CMK (cell line): Measurements from ENCODE around the gene RNF214.
"Not testable (repeated sequence)": the region's sequence is repeated elsewhere in the genome, so short reads cannot be mapped to it uniquely, and the experiment has no call there.

Experiments used
- DNase-seq: peaks from one replicate; pipeline ENCODE4 v3.0.0-alpha.2; 2010; ENCODE audit warnings: low read depth

RNF214 gene

DNA sequence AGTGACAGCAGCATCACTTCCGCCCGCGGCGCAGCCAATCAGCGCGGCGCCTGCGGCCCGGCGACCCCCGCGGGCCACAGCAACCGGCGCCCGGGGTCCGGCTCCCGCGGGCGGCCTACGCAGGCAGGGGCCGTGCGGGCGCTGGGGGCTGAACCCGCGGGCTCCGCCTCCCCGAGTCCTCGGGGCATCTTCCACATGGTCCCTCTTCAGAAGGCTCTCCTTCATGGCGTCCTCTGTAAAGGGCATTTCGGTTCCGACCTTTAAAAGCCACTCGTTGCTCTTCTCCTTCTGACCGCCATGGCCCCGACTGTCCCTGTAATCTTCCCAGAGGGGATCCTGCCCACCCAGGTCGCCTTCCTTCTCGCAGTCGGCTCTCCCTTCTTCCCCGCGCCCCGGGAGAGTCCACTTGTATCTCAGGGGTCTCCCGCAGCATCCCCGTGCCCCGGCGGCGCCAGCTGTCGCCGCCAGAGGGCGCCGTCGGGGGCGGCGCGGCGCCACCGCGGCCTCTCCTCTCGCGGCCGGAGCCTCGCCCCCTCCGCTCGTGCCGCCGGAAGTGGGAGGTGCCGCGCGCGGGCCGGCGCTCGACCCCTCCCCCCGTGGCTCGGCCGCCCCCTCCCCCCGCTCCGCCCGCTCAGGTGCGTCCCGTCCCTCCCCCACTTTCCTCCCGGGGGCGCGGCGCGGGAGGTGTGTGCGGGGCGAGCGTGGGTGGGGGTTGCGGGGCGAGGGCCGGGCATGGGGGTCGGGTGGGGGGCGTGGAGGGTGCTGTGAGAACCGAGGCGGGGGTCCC lies at the start of gene RNF214:
Gene RNF214, plus strand, starts transcription at position 580 of the 787 bp plus-strand sequence. CDS start 1,602 bp downstream, outside the sequence.
- DNase-seq = peak; percentile 60

- not testable (repeated sequence) for DNase-seq
These were observed 49.3 kb upstream of the RNF214 start for GRCh38 chr11:117183178-117183577.

- no peak for DNase-seq
These were observed 48.6 kb upstream of the RNF214 start for GRCh38 chr11:117183724-117184349.

DNA sequence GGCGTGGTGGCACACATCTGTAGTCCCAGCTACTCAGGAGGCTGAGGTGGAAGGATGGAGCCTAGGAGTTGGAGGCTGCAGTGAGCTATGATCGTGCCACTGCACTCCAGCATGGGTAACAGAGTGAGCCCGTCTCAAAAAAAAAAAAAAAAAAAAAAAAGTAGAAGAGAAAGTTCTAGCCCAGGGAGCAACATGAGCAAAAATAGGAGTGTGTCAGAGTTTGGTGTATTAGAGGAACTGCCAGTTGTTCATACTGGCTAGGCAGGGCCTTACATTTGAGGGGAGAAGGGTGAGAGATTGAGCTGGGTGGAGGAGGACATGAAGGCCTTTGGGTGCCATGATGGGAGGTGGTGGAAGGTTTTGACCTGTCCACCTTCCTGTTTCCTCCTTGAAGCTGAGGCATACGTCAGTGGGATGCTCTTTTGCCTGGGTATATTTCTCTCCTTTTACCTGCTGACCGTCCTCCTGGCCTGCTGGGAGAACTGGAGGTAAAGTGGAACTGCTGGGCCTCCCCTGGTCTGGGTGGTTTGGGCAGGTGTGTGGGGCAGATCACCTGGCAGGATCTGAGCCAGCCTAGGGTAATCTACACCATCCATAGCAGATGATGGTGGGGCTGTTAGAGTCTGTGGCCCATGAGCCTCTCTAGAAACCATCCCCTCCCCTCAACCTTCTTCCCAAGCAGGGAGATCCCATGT lies 46.6 kb upstream of the RNF214 start:
- DNase-seq = no peak

DNA sequence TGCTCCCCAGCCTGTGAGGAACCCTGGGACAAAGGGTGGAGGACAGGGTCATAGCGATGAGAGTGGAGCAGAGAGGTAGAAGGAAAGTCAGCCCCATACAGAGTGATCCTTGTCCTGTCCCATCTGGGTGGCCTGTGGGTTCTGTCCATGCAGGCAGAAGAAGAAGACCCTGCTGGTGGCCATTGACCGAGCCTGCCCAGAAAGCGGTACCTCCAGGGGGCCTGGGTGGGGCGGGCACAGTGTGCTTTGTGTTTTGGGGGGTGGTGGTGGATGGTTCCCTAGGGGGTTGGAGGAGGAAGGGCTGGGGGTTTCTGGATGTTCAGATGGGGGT lies 46.1 kb upstream of the RNF214 start:
- no peak for DNase-seq

- DNase-seq = no peak
These were observed 45.5 kb upstream of the RNF214 start for GRCh38 chr11:117187007-117187406.

DNA sequence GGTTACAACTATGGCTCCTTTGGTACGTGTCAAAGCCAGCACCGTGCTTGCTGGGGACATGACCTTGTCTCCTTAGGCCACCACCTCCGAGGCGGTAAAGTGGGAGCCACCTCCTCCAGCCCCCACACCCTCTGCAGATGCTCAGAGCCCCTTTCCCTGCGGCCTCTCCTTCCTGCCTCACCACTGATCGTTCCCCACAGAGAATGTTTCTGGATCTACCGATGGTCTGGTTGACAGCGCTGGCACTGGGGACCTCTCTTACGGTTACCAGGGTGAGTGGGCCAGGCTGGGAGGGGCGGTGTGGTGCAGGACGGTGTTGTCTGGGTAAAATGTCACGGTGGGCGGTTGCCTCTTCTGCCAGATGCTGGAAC lies 45.1 kb upstream of the RNF214 start:
- no peak for DNase-seq

GRCh38 chr11:117187799-117188481 lies 44.5 kb upstream of the RNF214 start:
- DNase-seq = no peak

DNA sequence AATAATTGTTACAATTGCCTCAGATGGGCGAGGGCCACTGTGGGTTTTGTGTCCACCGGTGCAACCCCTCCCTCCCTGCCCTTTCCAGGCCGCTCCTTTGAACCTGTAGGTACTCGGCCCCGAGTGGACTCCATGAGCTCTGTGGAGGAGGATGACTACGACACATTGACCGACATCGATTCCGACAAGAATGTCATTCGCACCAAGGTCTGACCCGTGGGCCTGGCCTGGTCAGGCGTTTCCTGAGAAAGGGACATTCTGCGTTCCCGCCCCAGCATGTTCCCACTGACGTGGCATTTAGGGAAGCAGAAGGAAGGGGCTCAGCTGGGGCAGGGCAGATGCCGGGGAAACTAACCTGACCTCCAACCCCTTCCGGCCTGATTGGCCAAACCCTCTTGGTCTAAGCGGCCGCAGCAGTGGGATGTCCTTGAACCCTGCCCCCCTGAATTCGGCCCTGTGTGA lies 43.8 kb upstream of the RNF214 start:
- DNase-seq = no peak

GRCh38 chr11:117189191-117189940 lies 43.1 kb upstream of the RNF214 start:
- DNase-seq = no peak

DNA sequence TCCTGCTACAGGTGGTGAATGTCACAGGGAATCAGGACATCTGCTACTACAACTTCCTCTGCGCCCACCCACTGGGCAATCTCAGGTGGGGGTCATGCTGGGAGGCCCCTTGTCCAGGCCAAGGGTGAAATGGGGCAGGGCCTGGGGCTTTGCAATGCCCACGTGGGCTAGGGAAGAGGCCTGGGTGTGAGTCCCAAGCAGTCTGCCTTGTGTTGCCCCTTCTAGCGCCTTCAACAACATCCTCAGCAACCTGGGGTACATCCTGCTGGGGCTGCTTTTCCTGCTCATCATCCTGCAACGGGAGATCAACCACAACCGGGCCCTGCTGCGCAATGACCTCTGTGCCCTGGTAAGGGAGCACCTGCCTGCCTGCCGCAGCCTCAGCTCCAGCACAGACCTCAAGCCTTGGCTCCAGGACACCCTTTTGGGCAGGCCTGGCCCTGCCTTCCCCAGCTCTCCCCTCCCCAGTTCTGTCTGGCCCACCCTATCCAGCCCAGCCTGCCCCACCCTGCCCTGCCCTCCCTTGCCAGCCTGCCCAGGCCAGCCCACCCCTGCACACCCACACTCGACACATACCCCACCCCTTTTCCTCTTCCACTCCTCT lies 42.4 kb upstream of the RNF214 start:
- no peak for DNase-seq

DNA sequence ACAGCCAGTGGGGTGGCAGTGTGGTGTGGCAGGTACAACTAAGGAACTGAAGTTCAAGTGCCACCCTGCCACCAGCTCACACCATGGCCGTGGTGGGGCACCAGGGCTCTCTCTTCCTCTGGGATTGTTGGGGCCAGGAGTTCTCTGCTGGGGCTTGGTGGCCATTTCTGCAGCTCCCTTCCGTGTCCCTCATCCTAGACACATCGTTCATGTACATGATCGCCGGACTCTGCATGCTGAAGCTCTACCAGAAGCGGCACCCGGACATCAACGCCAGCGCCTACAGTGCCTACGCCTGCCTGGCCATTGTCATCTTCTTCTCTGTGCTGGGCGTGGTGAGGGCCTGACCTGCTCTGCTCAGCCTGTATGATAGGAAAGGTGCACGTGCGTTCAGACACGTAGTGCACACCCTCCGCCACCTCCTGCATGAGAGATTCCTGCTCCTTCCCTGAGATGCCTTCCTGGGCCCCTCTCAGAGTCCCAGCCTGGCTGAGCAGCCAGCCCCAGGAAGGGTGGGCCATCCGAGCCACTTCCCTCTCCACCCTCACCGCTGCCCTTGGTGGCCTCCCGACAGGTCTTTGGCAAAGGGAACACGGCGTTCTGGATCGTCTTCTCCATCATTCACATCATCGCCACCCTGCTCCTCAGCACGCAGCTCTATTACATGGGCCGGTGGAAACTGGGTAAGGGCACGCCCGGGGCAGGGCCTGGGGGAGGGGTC lies 40.6 kb upstream of the RNF214 start:
- no peak for DNase-seq

- DNase-seq = no peak
These were observed 40.0 kb upstream of the RNF214 start for GRCh38 chr11:117192401-117192875.

- DNase-seq = no peak
These were observed 39.1 kb upstream of the RNF214 start for GRCh38 chr11:117193130-117194020.

DNA sequence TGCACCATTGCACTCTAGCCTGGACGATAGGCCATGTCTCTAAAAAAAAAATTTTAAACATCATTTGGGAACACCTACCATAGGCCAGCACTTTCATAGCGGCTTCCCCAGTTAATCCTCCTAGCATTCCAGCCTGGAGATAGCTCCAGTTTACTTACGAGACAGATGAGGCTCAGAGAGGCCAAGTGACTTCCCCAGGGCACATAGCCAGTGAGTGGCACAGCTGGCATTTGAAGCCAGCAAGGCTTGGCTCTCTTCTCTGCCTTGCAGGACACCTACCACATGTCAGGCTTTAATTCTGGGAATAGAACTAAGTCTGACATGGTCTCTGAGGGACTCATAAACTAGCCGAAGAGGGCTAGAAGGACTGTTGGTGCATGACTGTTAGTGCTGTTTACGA lies 38.2 kb upstream of the RNF214 start:
- DNase-seq = no peak

GRCh38 chr11:117195258-117195657 lies 37.2 kb upstream of the RNF214 start:
- no peak for DNase-seq

- DNase-seq = no peak
These were observed 36.7 kb upstream of the RNF214 start for GRCh38 chr11:117195761-117196160.

DNA sequence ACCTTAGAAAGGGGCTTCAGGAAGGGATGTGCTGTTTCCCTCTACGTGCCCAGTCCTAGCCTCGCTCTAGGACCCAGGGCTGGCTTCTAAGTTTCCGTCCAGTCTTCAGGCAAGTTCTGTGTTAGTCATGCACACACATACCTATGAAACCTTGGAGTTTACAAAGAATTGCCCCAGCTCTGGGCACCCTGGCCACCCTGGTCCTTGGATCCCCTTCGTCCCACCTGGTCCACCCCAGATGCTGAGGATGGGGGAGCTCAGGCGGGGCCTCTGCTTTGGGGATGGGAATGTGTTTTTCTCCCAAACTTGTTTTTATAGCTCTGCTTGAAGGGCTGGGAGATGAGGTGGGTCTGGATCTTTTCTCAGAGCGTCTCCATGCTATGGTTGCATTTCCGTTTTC lies 35.5 kb upstream of the RNF214 start:
- DNase-seq = no peak
